Stimulated activated CD8-positive, alpha-beta memory T cell treated with anti-CD3 and anti-CD28 coated beads, Interleukin-7, amount 100 ng/mL, for 1 hour (primary cell): Measurements from ENCODE around the gene NIM1K.
"Not testable (repeated sequence)": the region's sequence is repeated elsewhere in the genome, so short reads cannot be mapped to it uniquely, and the experiment has no call there.

Experiments used
- DNase-seq, 2 donors: peaks; one replicate each; pipeline ENCODE4 v3.0.0-alpha.2; 2020; ENCODE audit warnings: low read depth in 2 of 2

NIM1K gene

GRCh38 chr5:43279548-43280274 lies 87.7 kb downstream of the NIM1K start:
- no peak for DNase-seq

DNA sequence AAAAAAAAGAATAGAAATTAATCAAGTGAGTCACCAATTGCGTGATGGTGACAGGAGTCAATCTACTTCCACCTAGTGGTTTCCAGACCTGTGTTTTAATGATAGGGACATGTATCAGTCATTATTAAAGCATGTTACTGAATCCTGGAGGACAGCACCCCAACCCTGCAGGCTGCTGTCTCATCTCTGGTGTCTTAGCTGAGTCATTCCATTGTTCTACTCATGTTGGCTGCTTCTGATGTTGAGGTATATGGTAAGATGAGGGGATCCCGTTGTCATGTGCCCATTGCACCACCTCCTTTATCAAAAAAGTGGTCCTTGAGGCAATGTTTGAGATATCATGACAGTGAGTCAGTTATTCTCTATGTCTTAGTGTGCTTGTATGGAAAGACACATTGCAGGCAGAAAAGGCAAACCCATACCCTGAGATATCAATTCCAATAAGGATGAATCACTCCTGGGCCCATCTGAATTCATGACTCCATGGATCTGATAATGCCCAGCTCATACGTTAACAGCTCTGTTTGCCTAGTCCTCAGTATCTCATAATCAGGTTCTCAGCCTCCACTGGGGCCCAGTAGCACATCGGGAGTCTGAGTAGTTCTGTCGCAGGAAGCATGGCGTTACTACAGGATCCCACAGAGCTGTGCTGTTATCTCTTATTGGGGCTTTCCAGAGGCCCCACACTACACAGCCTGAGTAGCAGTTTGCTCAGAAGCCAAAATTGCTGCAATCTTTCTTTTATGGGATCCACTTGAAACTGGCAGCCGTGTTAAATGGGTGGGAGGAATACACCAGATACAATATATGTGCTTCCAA lies 90.0 kb downstream of the NIM1K start:
- no peak for DNase-seq

DNA sequence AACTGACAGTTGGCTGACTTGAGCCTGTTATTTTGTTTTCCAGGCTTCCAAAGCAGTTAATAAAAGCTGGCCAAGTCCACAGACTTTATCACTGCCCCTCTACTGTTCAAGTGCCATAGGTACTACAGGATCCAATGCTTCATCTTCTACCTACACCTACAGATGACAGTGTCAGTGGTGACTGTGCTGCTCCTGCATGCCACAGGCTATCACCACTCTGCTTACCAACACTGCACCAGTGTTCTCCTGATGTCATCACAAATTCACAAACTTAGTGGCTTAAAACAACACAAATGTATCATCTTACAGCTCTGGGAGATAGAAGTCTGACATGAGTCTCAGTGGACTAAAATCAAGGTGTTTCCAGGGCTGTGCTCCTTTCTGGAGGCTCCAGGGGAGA lies 94.6 kb downstream of the NIM1K start:
- DNase-seq: no peak

GRCh38 chr5:43287493-43287892 lies 95.5 kb downstream of the NIM1K start:
- DNase-seq: no peak

DNA sequence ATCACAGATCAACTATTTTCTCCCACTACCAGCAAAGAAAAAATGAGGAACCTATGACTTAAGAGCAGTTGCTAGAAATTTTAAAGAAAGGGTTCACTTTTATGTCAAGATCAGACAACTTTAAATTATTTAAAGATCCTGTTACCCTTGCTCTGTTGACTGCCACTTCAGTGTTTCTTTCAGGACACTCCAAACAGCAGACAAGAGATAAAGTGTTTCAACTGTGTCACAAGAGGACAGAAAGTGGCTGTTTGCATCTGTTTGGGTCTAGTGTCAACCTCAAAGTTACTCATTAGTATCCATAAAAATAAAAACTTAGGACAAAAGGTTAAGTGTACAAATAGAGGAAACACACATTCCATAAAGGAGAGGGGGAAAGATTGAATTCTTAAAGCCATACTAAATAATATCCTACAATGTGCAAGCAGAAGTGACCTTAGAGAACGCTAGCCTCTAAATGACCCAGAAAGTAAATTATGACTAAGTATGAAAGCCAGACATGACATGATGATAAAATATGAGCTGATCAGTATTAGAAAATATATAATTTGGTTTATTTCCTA lies 96.3 kb downstream of the NIM1K start:
- no peak for DNase-seq

- DNase-seq: no peak
These were observed 98.7 kb downstream of the NIM1K start for GRCh38 chr5:43290726-43291125.

GRCh38 chr5:43294226-43294625 lies 102.2 kb downstream of the NIM1K start:
- no peak for DNase-seq

DNA sequence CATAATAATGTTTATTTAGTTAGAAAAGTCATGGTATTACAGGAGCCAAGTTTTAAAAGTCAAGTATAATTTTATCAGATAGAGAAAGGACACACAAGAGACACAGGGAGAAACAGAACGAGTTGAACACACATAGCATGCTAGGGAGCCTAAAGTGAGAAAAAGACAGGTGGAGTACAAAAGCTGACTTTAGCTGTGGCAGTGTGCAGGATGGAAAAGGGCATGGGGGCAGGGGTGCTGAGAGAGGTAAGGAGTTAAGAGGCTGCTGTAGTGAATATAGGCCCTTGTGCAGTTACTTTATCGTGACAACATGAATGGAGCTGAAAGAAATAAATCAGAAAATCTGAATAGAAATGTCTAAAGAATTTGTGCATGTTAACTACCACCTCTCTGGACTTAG lies 103.2 kb downstream of the NIM1K start:
- no peak for DNase-seq

DNA sequence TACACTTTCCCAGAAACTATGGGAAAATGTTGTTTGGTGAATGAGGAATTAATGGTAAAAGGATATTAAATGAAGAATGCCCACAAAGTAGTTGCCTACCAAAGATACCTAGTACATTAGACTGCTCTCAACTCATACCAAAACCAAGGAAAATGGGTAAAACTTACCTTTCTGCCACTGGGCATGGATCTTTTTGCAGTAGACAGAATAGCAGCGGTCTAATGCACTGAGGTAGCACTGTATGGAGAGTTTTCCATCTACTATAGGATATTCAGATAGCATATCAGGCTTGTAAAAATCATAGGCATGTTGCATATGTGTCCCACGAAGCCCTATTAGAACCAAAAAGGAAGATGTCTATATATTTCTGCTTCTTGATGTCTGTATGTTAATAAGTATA lies 104.8 kb downstream of the NIM1K start:
- DNase-seq: no peak

GRCh38 chr5:43298443-43298842 lies 106.4 kb downstream of the NIM1K start:
- no peak for DNase-seq

GRCh38 chr5:43300112-43300511 lies 108.1 kb downstream of the NIM1K start:
- no peak for DNase-seq

GRCh38 chr5:43301653-43302091 lies 109.6 kb downstream of the NIM1K start:
- no peak for DNase-seq

GRCh38 chr5:43302481-43302880 lies 110.5 kb downstream of the NIM1K start:
- no peak for DNase-seq

DNA sequence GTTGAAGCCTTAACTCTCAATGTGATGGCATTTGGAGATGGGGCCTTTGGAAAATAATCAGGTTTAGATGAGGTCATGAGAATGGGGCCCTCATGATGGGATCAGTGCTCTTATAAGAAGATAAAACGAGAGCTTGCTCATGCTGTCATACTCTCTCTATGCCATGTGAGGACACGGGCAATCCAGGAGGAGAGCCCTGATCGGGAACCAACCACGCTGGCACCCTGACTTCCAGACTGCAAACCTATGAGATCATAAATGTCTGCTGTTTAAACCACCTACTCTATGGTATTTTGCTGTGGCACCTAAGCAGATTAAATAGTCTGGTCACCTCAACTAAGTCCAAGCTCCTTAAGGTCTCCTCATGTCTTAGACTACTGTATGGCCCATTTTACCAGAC lies 111.2 kb downstream of the NIM1K start:
- no peak for DNase-seq

DNA sequence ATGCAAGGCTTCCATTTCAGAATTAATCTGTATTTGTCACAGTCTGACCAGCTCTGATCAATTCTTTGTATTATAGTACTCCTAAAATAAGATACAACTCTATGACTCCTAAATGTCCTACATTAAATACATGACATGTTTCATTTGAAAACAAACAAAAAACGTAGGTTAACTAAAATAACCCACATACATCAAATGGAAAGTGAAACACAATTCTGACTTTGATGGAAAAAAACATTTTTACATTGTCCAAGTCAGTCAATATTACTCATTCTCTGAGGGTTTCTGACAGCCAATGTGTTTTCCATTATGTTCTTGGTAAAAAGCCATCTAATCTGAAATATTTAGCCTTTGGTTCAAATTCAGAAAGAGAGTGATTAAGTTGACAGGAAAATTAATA lies 112.5 kb downstream of the NIM1K start:
- DNase-seq: no peak

DNA sequence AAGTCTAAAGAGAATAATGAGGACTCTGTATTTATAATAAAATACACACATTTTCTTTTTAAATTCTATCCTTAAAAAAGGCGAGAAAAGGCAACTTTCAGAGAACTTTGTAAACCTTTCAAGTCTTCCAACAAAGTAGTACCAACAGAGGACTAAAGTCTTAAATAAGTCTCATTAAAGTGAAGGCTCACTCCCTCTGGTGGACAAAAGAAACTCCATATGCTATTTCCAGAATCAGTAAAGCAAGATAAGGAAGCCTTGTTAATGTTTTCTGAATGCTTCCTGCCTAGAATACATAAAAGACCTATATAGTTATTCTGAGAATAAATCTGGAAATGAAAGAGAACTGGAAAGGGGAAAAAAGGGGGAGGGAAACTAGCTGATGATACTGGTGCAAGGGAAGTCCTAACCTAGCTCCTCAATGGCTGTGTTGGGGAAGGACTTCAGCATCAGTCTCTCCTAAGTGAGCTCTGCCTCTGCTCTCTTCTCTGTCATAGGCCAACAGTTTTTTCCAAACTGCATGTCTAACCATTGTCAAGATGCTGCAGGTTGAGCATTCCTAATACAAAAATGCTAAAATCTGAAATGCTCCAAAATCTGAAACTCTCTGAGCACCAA lies 114.0 kb downstream of the NIM1K start:
- DNase-seq: no peak

- not testable (repeated sequence) for DNase-seq
These were observed 114.9 kb downstream of the NIM1K start for GRCh38 chr5:43306954-43307353.

DNA sequence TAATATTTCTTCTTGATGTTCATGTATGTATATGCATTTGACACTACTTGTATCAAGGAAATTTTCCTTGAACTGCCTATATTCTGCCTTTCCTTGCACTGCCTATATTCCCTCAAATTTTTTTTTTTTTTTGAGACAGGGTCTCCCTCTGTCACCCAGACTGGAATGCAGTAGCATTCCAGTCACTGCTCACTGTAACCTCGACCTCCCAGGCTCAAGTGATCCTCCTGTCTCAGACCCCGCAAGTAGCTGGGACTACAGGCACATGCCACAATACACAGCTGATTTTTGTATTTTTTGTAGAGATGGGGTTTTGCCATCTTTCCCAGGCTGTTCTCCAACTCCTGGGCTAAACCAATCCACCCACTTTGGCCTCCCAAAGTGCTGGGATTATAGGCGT lies 117.1 kb downstream of the NIM1K start:
- no peak for DNase-seq

DNA sequence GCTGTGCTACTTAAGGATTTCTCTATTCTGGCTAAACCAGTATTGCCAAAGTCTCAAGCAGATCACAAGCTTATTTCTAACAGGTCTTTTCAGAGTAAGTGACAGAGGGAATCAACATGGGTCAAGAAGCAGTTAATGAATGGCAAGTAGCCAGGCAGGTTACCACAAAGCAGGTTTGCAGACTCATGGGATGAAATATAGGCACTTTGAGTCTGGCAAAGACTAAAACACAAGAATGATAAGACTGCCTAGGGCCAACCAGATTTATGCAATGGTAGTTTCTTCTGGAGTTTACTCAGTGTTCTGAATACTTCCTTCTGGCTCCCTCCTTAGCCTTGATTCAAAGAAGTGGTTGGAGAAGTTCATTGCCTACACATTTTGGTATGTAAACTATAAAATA lies 117.6 kb downstream of the NIM1K start:
- no peak for DNase-seq

DNA sequence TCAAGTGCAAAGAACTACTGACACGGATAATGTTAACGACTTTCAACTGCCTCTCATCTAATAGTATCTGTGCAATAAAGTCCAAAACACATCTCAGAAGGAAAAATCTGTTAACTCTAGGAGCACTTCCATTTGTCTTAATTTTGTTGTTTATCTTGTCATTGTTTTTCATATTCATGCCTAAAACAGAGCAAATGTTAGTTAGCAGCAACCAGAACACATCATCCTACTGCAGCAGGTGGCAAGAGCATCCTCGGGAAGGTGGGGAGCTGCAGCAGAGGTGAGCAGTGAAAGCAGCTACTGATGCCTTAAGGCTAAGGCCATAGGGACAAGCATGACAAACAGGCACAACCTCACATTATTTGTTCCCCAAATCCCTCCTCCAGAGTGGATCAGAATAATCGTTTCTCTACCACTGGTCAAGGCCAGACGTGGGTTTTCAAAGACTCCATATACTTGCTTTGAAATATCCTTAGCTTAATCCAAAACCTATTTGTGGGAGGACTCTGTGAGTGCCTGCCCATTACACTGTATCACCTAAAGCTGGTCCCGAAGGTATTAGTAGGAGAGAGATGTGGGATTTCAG lies 120.1 kb downstream of the NIM1K start:
- DNase-seq: no peak

DNA sequence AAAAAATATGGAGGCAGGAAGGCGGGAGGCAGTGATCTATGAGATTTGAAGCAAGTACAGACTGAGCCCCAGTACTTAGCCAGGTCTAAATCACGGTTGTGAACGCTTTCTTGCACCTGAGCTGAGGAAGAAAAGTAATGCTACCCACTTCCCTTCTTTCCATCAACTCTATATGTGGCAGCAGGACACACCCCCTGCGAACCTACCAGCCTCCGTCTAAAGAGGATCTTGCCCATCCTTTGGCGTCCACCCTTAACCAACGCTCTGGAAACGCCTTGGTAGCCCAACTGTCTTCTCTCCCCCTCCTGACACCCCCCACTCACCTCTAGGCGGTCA lies 120.6 kb downstream of the NIM1K start:
- DNase-seq: no peak
